HepG2 (cell line): Measurements from ENCODE around the gene GFER. TPM values are rescaled to one million over a fixed set of nuclear protein-coding genes. Genes with fewer than 3 reads are reported as not detected.
A peak's percentile ranks its signal among the peaks of the same experiment; 100 is the strongest.

Experiments
- ATAC-seq: fragments of 200-7000 bp; cut with Tn5 transposase; 3 replicates; pipeline ENCODE4 v1.9.1; 2020; ENCODE audit warnings: mild to moderate bottlenecking, moderate library complexity
- BruUV-seq: library from RNA; stranded (reverse); fragments of 400-500 nt; replicated peaks from 2 replicates; lab custom pipeline; 2021; lab: Mats Ljungman, UMichigan
- CTCF ChIA-PET: fragments of 300-600 bp; formaldehyde crosslinking; extraction: SDS; loops from one replicate; lab custom pipeline; 2021; ENCODE audit warnings: low total read pairs, inconsistent platforms, low intra/inter-chr PET ratio; lab: Yijun Ruan, JAX
- POLR2A ChIA-PET: fragments of 350-600 bp; sonication (Branson Sonifier 250); formaldehyde crosslinking; loops from one replicate; lab custom pipeline; 2020; ENCODE audit warnings: antibody characterized with exemption, inconsistent platforms; lab: Yijun Ruan, JAX
- DNase-seq: peaks from one replicate; pipeline ENCODE4 v3.0.0-alpha.2; 2015; ENCODE audit warnings: low spot score
- FAIRE-seq: peaks from 3 replicates; lab custom pipeline; 2011; peaks lifted over from hg19 to GRCh38; lab: Jason Lieb, UNC
- H2AFZ ChIP-seq: one replicate; pipeline ENCODE4 v1.6.1; 2011; ENCODE audit warnings: low read length, inconsistent platforms
- H3K27ac ChIP-seq: fragments of 300-600 bp; 3 replicates; pipeline ENCODE4 v1.8.0; 2011; ENCODE audit warnings: mixed run types, mild to moderate bottlenecking, mixed read lengths, low read length, inconsistent platforms; ENCODE audit not compliant: insufficient read depth; ENCODE audit errors: extremely low read length
- H3K27me3 ChIP-seq, 2 experiments: fragments of 200-600 bp in 1 of 2; 2 replicates in 1 of 2; 3 replicates in 1 of 2; pipeline versions ENCODE4 v1.6.0 to v1.8.0; 2011; ENCODE audit warnings: low read length in 2 of 2, mild to moderate bottlenecking in 2 of 2, moderate library complexity in 2 of 2, inconsistent platforms in 1 of 2; ENCODE audit not compliant: insufficient read depth in 2 of 2, control insufficient read depth in 1 of 2
- H3K36me3 ChIP-seq, 2 experiments: fragments of 200-600 bp in 1 of 2; replicated peaks in 1 of 2; 2 replicates in 1 of 2; 3 replicates in 1 of 2; pipeline versions ENCODE4 v1.5.1 to v1.8.0; 2011; ENCODE audit warnings: low read length in 2 of 2, inconsistent platforms in 1 of 2; ENCODE audit not compliant: insufficient read depth in 2 of 2, control insufficient read depth in 1 of 2
- H3K4me1 ChIP-seq: 2 replicates; pipeline ENCODE4 v1.5.1; 2012; ENCODE audit warnings: low read length, inconsistent platforms; ENCODE audit not compliant: insufficient read depth
- H3K4me2 ChIP-seq: 2 replicates; pipeline ENCODE4 v1.6.0; 2011; ENCODE audit warnings: low read depth, low read length, inconsistent platforms
- H3K4me3 ChIP-seq, 3 experiments: fragments of 200-600 bp in 1 of 3; sonication (generic), shearing (Covaris generic) in 1 of 3; replicated peaks in 1 of 3; 2 replicates each; pipeline ENCODE4 v1.5.1; 2011 to 2016; ENCODE audit warnings: low read length in 3 of 3, inconsistent platforms in 2 of 3, low read depth in 2 of 3, mild to moderate bottlenecking in 2 of 3, control low read depth in 1 of 3, mixed read lengths in 1 of 3; ENCODE audit not compliant: insufficient read depth in 1 of 3
- H3K79me2 ChIP-seq: one replicate; pipeline ENCODE4 v1.6.1; 2011; ENCODE audit warnings: low read length, inconsistent platforms; ENCODE audit not compliant: insufficient read depth
- H3K9ac ChIP-seq: 2 replicates; pipeline ENCODE4 v1.6.0; 2011; ENCODE audit warnings: mild to moderate bottlenecking, low read depth, low read length, inconsistent platforms; ENCODE audit not compliant: insufficient read depth
- H3K9me3 ChIP-seq: 2 replicates; pipeline ENCODE4 v1.5.1; 2012; ENCODE audit warnings: mild to moderate bottlenecking, low read length
- H4K20me1 ChIP-seq: 2 replicates; pipeline ENCODE4 v1.6.0; 2011; ENCODE audit warnings: inconsistent platforms, mild to moderate bottlenecking, low read length, moderate library complexity; ENCODE audit not compliant: insufficient read depth
- ATF1 ChIP-seq: IDR thresholded peaks from 2 replicates; pipeline ENCODE4 v1.6.1; 2016; ENCODE audit warnings: mild to moderate bottlenecking, control low read depth
- DMTF1 ChIP-seq: sonication (generic); formaldehyde crosslinking; IDR thresholded peaks from 2 replicates; pipeline ENCODE4 v1.4.0; 2020; ENCODE audit warnings: mild to moderate bottlenecking, missing genetic modification reagents
- MXD1 ChIP-seq: sonication (generic); formaldehyde crosslinking; IDR thresholded peaks from 2 replicates; pipeline ENCODE4 v1.4.0; 2020; ENCODE audit warnings: mild to moderate bottlenecking, missing genetic modification reagents
- PATZ1 ChIP-seq: sonication (generic); formaldehyde crosslinking; IDR thresholded peaks from 2 replicates; pipeline ENCODE4 v1.4.0; 2020; ENCODE audit warnings: missing genetic modification reagents
- PBX3 ChIP-seq: sonication (generic); formaldehyde crosslinking; IDR thresholded peaks from 2 replicates; pipeline ENCODE4 v1.8.1; 2023; ENCODE audit warnings: missing genetic modification reagents, inconsistent platforms, borderline replicate concordance
- PCBP2 ChIP-seq: fragments of 200-400 bp; formaldehyde crosslinking; optimal IDR thresholded peaks from 2 replicates; pipeline ENCODE3; 2018; ENCODE audit warnings: low read length, low read depth; ENCODE audit not compliant: poor library complexity, severe bottlenecking
- SALL2 ChIP-seq: sonication (generic); formaldehyde crosslinking; IDR thresholded peaks from 2 replicates; pipeline ENCODE4 v1.8.1; 2023; ENCODE audit warnings: mild to moderate bottlenecking, missing genetic modification reagents, inconsistent platforms
- STAT5B ChIP-seq: sonication (generic); formaldehyde crosslinking; IDR thresholded peaks from 2 replicates; pipeline ENCODE4 v1.4.0; 2020; ENCODE audit warnings: missing genetic modification reagents
- ZBTB43 ChIP-seq: sonication (generic); formaldehyde crosslinking; conservative IDR thresholded peaks from 2 replicates; pipeline ENCODE4 v1.4.0; 2020; ENCODE audit warnings: missing genetic modification reagents
- ZBTB8A ChIP-seq: sonication (generic); formaldehyde crosslinking; IDR thresholded peaks from 2 replicates; pipeline ENCODE4 v1.4.0; 2020; ENCODE audit warnings: mild to moderate bottlenecking, low read depth, missing genetic modification reagents, borderline replicate concordance
- ZNF768 ChIP-seq: sonication (generic); formaldehyde crosslinking; IDR thresholded peaks from 2 replicates; pipeline ENCODE4 v1.4.0; 2020; ENCODE audit warnings: missing genetic modification reagents
- ZNF776 ChIP-seq: sonication (generic); formaldehyde crosslinking; IDR thresholded peaks from 2 replicates; pipeline ENCODE4 v1.4.0; 2020; ENCODE audit warnings: mild to moderate bottlenecking, missing genetic modification reagents
- ZNF784 ChIP-seq: sonication (generic); formaldehyde crosslinking; IDR thresholded peaks from 2 replicates; pipeline ENCODE4 v1.5.1; 2020; ENCODE audit warnings: missing genetic modification reagents, mild to moderate bottlenecking, borderline replicate concordance
- WGBS: methylation state at CpG from one replicate; pipeline ENCODE4 v1.1.6; 2017; ENCODE audit warnings: low lambda C conversion rate; 5-methylcytosine and 5-hydroxymethylcytosine counted together
- in situ Hi-C: cut with HindIII; loops from 2 replicates; pipeline ENCODE4 v1.10.0; 2017; ENCODE audit warnings: low pct_unique_long_range_greater_than_20kb; ENCODE audit not compliant: extremely low pct_ligation_motif_present
- intact Hi-C: fragments of 100-400 bp; cut with micrococcal nuclease; formaldehyde crosslinking; loops from one replicate; pipeline ENCODE4 v1.10.0; 2022; ENCODE audit not compliant: unreplicated experiment
- polyA plus RNA-seq, 8 experiments: library from polyadenylated mRNA; depleted of rRNA in 3 of 8; stranded (reverse) in 7 of 8; unstranded in 1 of 8; fragments of >200 nt; fragmentation: Illumina TruSeq in 4 of 8; extraction: Trizol in 4 of 8; gene quantifications; 2 replicates each; pipeline versions ENCODE4 v1.2.1 to v1.2.3, GENCODE V29; 2011 to 2016; ENCODE audit warnings: low read depth in 4 of 8, missing spikeins in 1 of 8, mixed read lengths in 1 of 8; ENCODE audit not compliant: insufficient read depth in 1 of 8
- total RNA-seq, 5 experiments: library from RNA; depleted of rRNA; stranded (reverse); fragments of >200 nt; fragmentation: Illumina TruSeq; extraction: Trizol; gene quantifications; 2 replicates each; pipeline ENCODE4 v1.2.3, GENCODE V29; 2016; ENCODE audit warnings: low read depth in 1 of 5

The GFER gene
- total and polyA plus RNA-seq, 2 of the 13 experiments (the other 11 are each of a cell fraction or from before 2014, with no cell fraction given), result 28.6 to 71.7 TPM

- no peak for TF ChIP-seq DMTF1 (CRISPR knock-in tag)
- TF ChIP-seq PBX3, result no peak
- 0 out of 2 replicates have a peak, but pooled peaks have one; percentile 26 for TF ChIP-seq STAT5B (CRISPR knock-in tag)
- TF ChIP-seq PCBP2, result no peak
- no peak for TF ChIP-seq SALL2 (CRISPR knock-in tag)
- no peak for TF ChIP-seq ZBTB8A (CRISPR knock-in tag)
These were observed 32.5 kb downstream of the GFER start (continued) for GRCh38 chr16:2016407-2016922.

- peaks cover 3 to 20% of the 10 kb centered on the region in 2 experiments; a peak in 3 of 5 replicates for H3K27me3 ChIP-seq
- no peaks in the 10 kb centered on the region for H3K79me2 ChIP-seq
- H3K36me3 ChIP-seq, result no peaks in the 10 kb centered on the region
- WGBS, result 3% methylated on average over 5 of the region's 33 CpGs
- CTCF ChIA-PET, result no interaction called here
- H4K20me1 ChIP-seq, result no peaks in the 10 kb centered on the region
- DNase-seq (no peak), FAIRE-seq (no peak), ATAC-seq (no peak)
- 0 out of 2 replicates have a peak within 1 kb of the TSS, but pooled peaks have one; percentile 3 for H3K9ac ChIP-seq
- BruUV-seq, result no TSS peak
- H2AFZ ChIP-seq, result no peak within 1 kb of the TSS
- POLR2A ChIA-PET, result interaction anchor here (0.8 to 1.2 kb wide), 4 partner anchors 10 to 136 kb away, joined by 3 to 6 read pairs (median 4); partner anchors contain the start of gene TRAF7
- no peak within 1 kb of the TSS for H3K27ac ChIP-seq
- peaks cover 64% of the 10 kb centered on the region for H3K4me1 ChIP-seq
- intact Hi-C loops, result no loop called here
- peak within 1 kb of the TSS; percentile 68 for H3K4me2 ChIP-seq
- in situ Hi-C loops, result no loop called here
- peak within 1 kb of the TSS; percentile 26 to 65 (median 35); a peak in 4 of 6 replicates for H3K4me3 ChIP-seq
- H3K9me3 ChIP-seq, result no peaks in the 10 kb centered on the region
- TF ChIP-seq ZBTB43 (CRISPR knock-in tag) (no peak), ZNF776 (no peak), ZNF768 (CRISPR knock-in tag) (0 out of 2 replicates have a peak, but pooled peaks have one; percentile 5), ZNF784 (CRISPR knock-in tag) (no peak), PATZ1 (peak; percentile 37; the same call in 1 of the 2 replicates), MXD1 (CRISPR knock-in tag) (0 out of 2 replicates have a peak, but pooled peaks have one; percentile 11), ATF1 (no peak)
These were observed 35.5 kb downstream of the GFER start, which contains the start of gene NPW for GRCh38 chr16:2019518-2019920. Gene NPW (plus strand): TSS chr16:2019785.
